ENCODE data around the gene THEMIS2. TPM values are rescaled to one million over a fixed set of nuclear protein-coding genes. Genes with fewer than 3 reads are reported as not detected.
"Not testable (repeated sequence)": the region's sequence is repeated elsewhere in the genome, so short reads cannot be mapped to it uniquely, and the experiment has no call there.

The THEMIS2 gene
- total RNA-seq, 1 experiment from 2014 or later: 17.2 TPM

GRCh38 chr1:27869719-27870085 is 2.6 kb upstream of the THEMIS2 start:
- Histone ChIP-seq H3K79me2 (ENCODE audit: insufficient read depth, low read length) (no peaks in the 10 kb centered on the region), H4K91ac (ENCODE audit: insufficient read length, low read depth, low read length) (no peak overlapping the region), H3K9ac (ENCODE audit: extremely low read depth, insufficient read length, low read length) (no peak overlapping the region), H3K23me2 (ENCODE audit: insufficient read length, low read depth, low read length, poor library complexity, severe bottlenecking) (peaks cover 6% of the 10 kb centered on the region), H3K27ac (ENCODE audit: insufficient read length, low read depth, low read length) (no peak overlapping the region), H3K9me3 (ENCODE audit: control insufficient read depth, low read depth, low read length) (no peaks in the 10 kb centered on the region), H2AFZ (ENCODE audit: low read length) (no peak overlapping the region), H3K23ac (ENCODE audit: insufficient read length, low read depth, low read length) (no peak overlapping the region), H4K5ac (ENCODE audit: insufficient read length, low read depth, low read length) (no peak overlapping the region), H2BK12ac (ENCODE audit: insufficient read length, low read depth, low read length) (no peak overlapping the region), H3K18ac (ENCODE audit: insufficient read length, low read depth, low read length) (no peak overlapping the region), H3K79me1 (ENCODE audit: insufficient read depth, low read depth, low read length, poor library complexity, severe bottlenecking) (no peaks in the 10 kb centered on the region), H4K8ac (replicated peaks; ENCODE audit: insufficient read length, low read depth, low read length) (no peak overlapping the region), H3T11ph (ENCODE audit: low read length) (no peak overlapping the region), H3K27me3 (ENCODE audit: insufficient read depth, low read length) (no peaks in the 10 kb centered on the region), H2BK5ac (ENCODE audit: insufficient read length, low read length) (no peak overlapping the region), H3K56ac (ENCODE audit: insufficient read length, low read depth, low read length) (no peak overlapping the region), H2BK120ac (ENCODE audit: low read depth, low read length, poor library complexity, severe bottlenecking) (no peak overlapping the region), H3K4ac (ENCODE audit: low read depth, low read length) (no peak overlapping the region), H3K4me1 (ENCODE audit: insufficient read depth, low read length) (no peaks in the 10 kb centered on the region; the same call in 1 of the 2 replicates), H3K4me2 (ENCODE audit: insufficient read depth, insufficient read length, low read length) (no peak overlapping the region), H2BK15ac (ENCODE audit: low read depth, low read length) (no peak overlapping the region), H2AK5ac (ENCODE audit: insufficient read length, low read length) (no peak overlapping the region), H3K14ac (ENCODE audit: insufficient read depth, low read length) (no peak overlapping the region), H4K20me1 (ENCODE audit: control insufficient read depth, insufficient read depth, insufficient read length) (no peaks in the 10 kb centered on the region), H2BK20ac (ENCODE audit: low read depth, low read length, poor library complexity, severe bottlenecking) (no peak overlapping the region)
- Mint-ChIP-seq H3K9me3 (no peaks in the 10 kb centered on the region), H3K27ac (no peak overlapping the region), H3K4me3 (no peak overlapping the region), H3K4me1 (peaks cover 10 to 14% of the 10 kb centered on the region in 2 experiments), H3K27me3 (ENCODE audit: low read depth) (no peaks in the 10 kb centered on the region), H3K36me3 (ENCODE audit: insufficient read depth in 1 of 3, low read depth in 3 of 3) (no peaks in the 10 kb centered on the region)
- no CpG with 5 or more reads among the region's 1 CpG for WGBS (ENCODE audit: extremely low coverage, insufficient read length, low lambda C conversion rate)
- TF ChIP-seq CTCF (conservative IDR thresholded peaks at IDR 0.05): no peak
- DNase-seq: no peak

GRCh38 chr1:27871076-27871475 is 1.3 kb upstream of the THEMIS2 start:
- peaks cover 10 to 14% of the 10 kb centered on the region in 2 experiments for H3K4me1 Mint-ChIP-seq
- not testable (repeated sequence) for H3K4me3 Mint-ChIP-seq; H2BK20ac ChIP-seq (ENCODE audit: low read depth, low read length, poor library complexity, severe bottlenecking); H2BK120ac ChIP-seq (ENCODE audit: low read depth, low read length, poor library complexity, severe bottlenecking); H3K4ac ChIP-seq (ENCODE audit: low read depth, low read length); H3T11ph ChIP-seq (ENCODE audit: low read length); H3K79me2 ChIP-seq (ENCODE audit: insufficient read depth, low read length); H3K9me3 Mint-ChIP-seq; H2BK5ac ChIP-seq (ENCODE audit: insufficient read length, low read length); H3K27ac Mint-ChIP-seq; H3K4me2 ChIP-seq (ENCODE audit: insufficient read depth, insufficient read length, low read length); H4K20me1 ChIP-seq (ENCODE audit: control insufficient read depth, insufficient read depth, insufficient read length); H4K8ac ChIP-seq (replicated peaks; ENCODE audit: insufficient read length, low read depth, low read length); H2AFZ ChIP-seq (ENCODE audit: low read length); H3K9ac ChIP-seq (ENCODE audit: extremely low read depth, insufficient read length, low read length); H3K23ac ChIP-seq (ENCODE audit: insufficient read length, low read depth, low read length); H3K4me1 ChIP-seq (ENCODE audit: insufficient read depth, low read length); H4K5ac ChIP-seq (ENCODE audit: insufficient read length, low read depth, low read length); H3K27me3 Mint-ChIP-seq (ENCODE audit: low read depth); H2BK15ac ChIP-seq (ENCODE audit: low read depth, low read length); H3K23me2 ChIP-seq (ENCODE audit: insufficient read length, low read depth, low read length, poor library complexity, severe bottlenecking); H3K27ac ChIP-seq (ENCODE audit: insufficient read length, low read depth, low read length); H2BK12ac ChIP-seq (ENCODE audit: insufficient read length, low read depth, low read length); DNase-seq; H3K56ac ChIP-seq (ENCODE audit: insufficient read length, low read depth, low read length); H3K27me3 ChIP-seq (ENCODE audit: insufficient read depth, low read length); H3K18ac ChIP-seq (ENCODE audit: insufficient read length, low read depth, low read length); H2AK5ac ChIP-seq (ENCODE audit: insufficient read length, low read length); H4K91ac ChIP-seq (ENCODE audit: insufficient read length, low read depth, low read length); H3K9me3 ChIP-seq (ENCODE audit: control insufficient read depth, low read depth, low read length); H3K14ac ChIP-seq (ENCODE audit: insufficient read depth, low read length); H3K79me1 ChIP-seq (ENCODE audit: insufficient read depth, low read depth, low read length, poor library complexity, severe bottlenecking); H3K36me3 Mint-ChIP-seq (ENCODE audit: insufficient read depth in 1 of 3, low read depth in 3 of 3)
- no CpG with 5 or more reads among the region's 7 CpGs for WGBS (ENCODE audit: extremely low coverage, insufficient read length, low lambda C conversion rate)

Data from H9 (cell line).